GM21825 (cell line): Measurements from ENCODE around the gene FGF10.

Experiments
- ATAC-seq: cut with Tn5 transposase; IDR thresholded peaks from one replicate; pipeline ENCODE4 v1.9.1; 2021; ENCODE audit warnings: mild to moderate bottlenecking, moderate library complexity; ENCODE audit not compliant: unreplicated experiment

Gene FGF10

GRCh38 chr5:44358421-44358820 is 30.8 kb downstream of the FGF10 start:
- ATAC-seq = no peak

GRCh38 chr5:44356231-44356630 is 33.0 kb downstream of the FGF10 start:
- no peak for ATAC-seq

GRCh38 chr5:44345871-44346270 is 43.3 kb downstream of the FGF10 start:
- ATAC-seq = no peak

GRCh38 chr5:44336708-44337107 is 52.5 kb downstream of the FGF10 start:
- ATAC-seq = peak; percentile 54

GRCh38 chr5:44334622-44335021 is 54.6 kb downstream of the FGF10 start:
- no peak for ATAC-seq

- ATAC-seq = no peak
These were observed 56.8 kb downstream of the FGF10 start for GRCh38 chr5:44332285-44332971.

GRCh38 chr5:44331471-44332050 is 57.7 kb downstream of the FGF10 start:
- ATAC-seq = no peak

- no peak for ATAC-seq
These were observed 59.5 kb downstream of the FGF10 start for GRCh38 chr5:44329716-44330115.

- ATAC-seq = no peak
These were observed 68.0 kb downstream of the FGF10 start for GRCh38 chr5:44321144-44321725.

- ATAC-seq = no peak
These were observed 69.0 kb downstream of the FGF10 start for GRCh38 chr5:44320188-44320587.

GRCh38 chr5:44318883-44319282 is 70.3 kb downstream of the FGF10 start:
- ATAC-seq = no peak

GRCh38 chr5:44312374-44312773 is 76.8 kb downstream of the FGF10 start:
- no peak for ATAC-seq

- ATAC-seq = no peak
These were observed 88.7 kb downstream of the FGF10 start for GRCh38 chr5:44300551-44300950.

GRCh38 chr5:44299394-44299793 is 89.8 kb downstream of the FGF10 start:
- ATAC-seq = no peak

- ATAC-seq = no peak
These were observed 94.7 kb downstream of the FGF10 start for GRCh38 chr5:44294516-44294915.

GRCh38 chr5:44292736-44293135 is 96.5 kb downstream of the FGF10 start:
- no peak for ATAC-seq

- ATAC-seq = no peak
These were observed 110.8 kb downstream of the FGF10 start for GRCh38 chr5:44278469-44278868.

GRCh38 chr5:44275908-44276307 is 113.3 kb downstream of the FGF10 start:
- ATAC-seq = no peak

GRCh38 chr5:44275329-44275728 is 113.9 kb downstream of the FGF10 start:
- ATAC-seq = no peak

GRCh38 chr5:44267909-44268308 is 121.3 kb downstream of the FGF10 start:
- no peak for ATAC-seq

- no peak for ATAC-seq
These were observed 122.2 kb downstream of the FGF10 start for GRCh38 chr5:44266882-44267576.

- no peak for ATAC-seq
These were observed 123.5 kb downstream of the FGF10 start for GRCh38 chr5:44265713-44266112.
